Measurements from ENCODE around the gene C3orf18. TPM values are rescaled to one million over a fixed set of nuclear protein-coding genes. Genes with fewer than 3 reads are reported as not detected.

The C3orf18 gene
- total RNA-seq, 2 donors from 2014 or later: 2.1 to 2.8 TPM

GRCh38 chr3:50563867-50564266 is 3.7 kb downstream of the C3orf18 start:
- intact Hi-C loops (cut with DNase I, micrococcal nuclease): no loop called here
- ATAC-seq: no peak
- no peak for DNase-seq

GRCh38 chr3:50562861-50563260 is 4.7 kb downstream of the C3orf18 start:
- ATAC-seq: no peak
- no peak for DNase-seq
- intact Hi-C loops (cut with DNase I, micrococcal nuclease): no loop called here

GRCh38 chr3:50559702-50560101 is 7.8 kb downstream of the C3orf18 start:
- ATAC-seq: peak; percentile 21
- DNase-seq: no peak
- intact Hi-C loops (cut with DNase I, micrococcal nuclease): loop anchor here in 1 of 2 donors (10.0 kb wide), 1 partner anchor 205 kb away; the partner anchor contains the start of genes CYB561D2, NPRL2 and TMEM115

GRCh38 chr3:50557915-50558314 is 9.6 kb downstream of the C3orf18 start:
- no peak for ATAC-seq
- intact Hi-C loops (cut with DNase I, micrococcal nuclease): loop anchor here in 1 of 2 donors (10.0 kb wide), 1 partner anchor 203 kb away; the partner anchor contains the start of genes CYB561D2, NPRL2 and TMEM115
- no peak for DNase-seq

- no peak for DNase-seq
- no peak for ATAC-seq
- intact Hi-C loops (cut with DNase I, micrococcal nuclease): loop anchor here in 1 of 2 donors (10.0 kb wide), 1 partner anchor 202 kb away; the partner anchor contains the start of genes CYB561D2, NPRL2 and TMEM115
These were observed 10.4 kb downstream of the C3orf18 start for GRCh38 chr3:50557106-50557505.

- DNase-seq (no peak), ATAC-seq (no peak)
- intact Hi-C loops (cut with DNase I, micrococcal nuclease): loop anchor here in 1 of 2 donors (10.0 kb wide), 1 partner anchor 200 kb away; the partner anchor contains the start of genes CYB561D2, NPRL2 and TMEM115
These were observed 13.0 kb downstream of the C3orf18 start for GRCh38 chr3:50554553-50554952.

GRCh38 chr3:50552598-50552997 is 14.9 kb downstream of the C3orf18 start:
- DNase-seq (no peak), ATAC-seq (no peak)
- intact Hi-C loops (cut with DNase I, micrococcal nuclease): loop anchor here in 1 of 2 donors (10.0 kb wide), 1 partner anchor 198 kb away; the partner anchor contains the start of genes CYB561D2, NPRL2 and TMEM115

GRCh38 chr3:50551681-50552435 is 15.7 kb downstream of the C3orf18 start:
- DNase-seq (no peak), ATAC-seq (peak; percentile 27)
- intact Hi-C loops (cut with DNase I, micrococcal nuclease): loop anchor here in 1 of 2 donors (10.0 kb wide), 1 partner anchor 197 kb away; the partner anchor contains the start of genes CYB561D2, NPRL2 and TMEM115

- DNase-seq (no peak), ATAC-seq (no peak)
- intact Hi-C loops (cut with DNase I, micrococcal nuclease): loop anchor here in 1 of 2 donors (10.0 kb wide), 1 partner anchor 196 kb away; the partner anchor contains the start of genes CYB561D2, NPRL2 and TMEM115
These were observed 16.4 kb downstream of the C3orf18 start for GRCh38 chr3:50551054-50551659.

GRCh38 chr3:50550079-50550736 is 17.3 kb downstream of the C3orf18 start:
- intact Hi-C loops (cut with DNase I, micrococcal nuclease): loop anchor here in 1 of 2 donors (10.0 kb wide), 1 partner anchor 195 kb away; the partner anchor contains the start of genes CYB561D2, NPRL2 and TMEM115
- ATAC-seq: peak; percentile 61
- DNase-seq: peak in 1 of 2 donors; percentile 70

- intact Hi-C loops (cut with DNase I, micrococcal nuclease): loop anchor here in 1 of 2 donors (10.0 kb wide), 1 partner anchor 114 kb away; no protein-coding TSS in a partner anchor
- DNase-seq (no peak), ATAC-seq (no peak)
These were observed 18.3 kb downstream of the C3orf18 start for GRCh38 chr3:50549226-50549625.

GRCh38 chr3:50545781-50546180 is 21.8 kb downstream of the C3orf18 start:
- DNase-seq: no peak
- intact Hi-C loops (cut with DNase I, micrococcal nuclease): loop anchor here in 1 of 2 donors (10.0 kb wide), 1 partner anchor 111 kb away; no protein-coding TSS in a partner anchor
- ATAC-seq: no peak

- peak; percentile 87 for ATAC-seq
- intact Hi-C loops (cut with DNase I, micrococcal nuclease): loop anchor here (5.0 to 10.0 kb wide), 2 partner anchors 105 to 108 kb away; no protein-coding TSS in a partner anchor
- DNase-seq: peak; percentile 39 to 78
These were observed 25.1 kb downstream of the C3orf18 start for GRCh38 chr3:50542177-50543034.

- intact Hi-C loops (cut with DNase I, micrococcal nuclease): loop anchor here (5.0 to 10.0 kb wide), 3 partner anchors 102 to 175 kb away; no protein-coding TSS in a partner anchor
- ATAC-seq: no peak
- no peak for DNase-seq
These were observed 27.9 kb downstream of the C3orf18 start for GRCh38 chr3:50539356-50540286.

GRCh38 chr3:50537421-50538129 is 30.0 kb downstream of the C3orf18 start:
- intact Hi-C loops (cut with DNase I, micrococcal nuclease): loop anchor here in 1 of 2 donors (10.0 kb wide), 1 partner anchor 173 kb away; no protein-coding TSS in a partner anchor
- ATAC-seq: no peak
- no peak for DNase-seq

All from left colon (tissue), 2 donors.